GM20000 (cell line): ENCODE measurements around the gene ABCF2.

Experiments used
- DNase-seq: peaks from one replicate; pipeline ENCODE4 v3.0.0; 2012; ENCODE audit warnings: low spot score
- TF ChIP-seq, protein P1 (sequence below): IDR thresholded peaks from 2 replicates; pipeline ENCODE4 v1.5.1; 2012; ENCODE audit warnings: mild to moderate bottlenecking, control low read depth; ENCODE audit errors: extremely low read depth, missing control alignments

The ABCF2 gene

DNA sequence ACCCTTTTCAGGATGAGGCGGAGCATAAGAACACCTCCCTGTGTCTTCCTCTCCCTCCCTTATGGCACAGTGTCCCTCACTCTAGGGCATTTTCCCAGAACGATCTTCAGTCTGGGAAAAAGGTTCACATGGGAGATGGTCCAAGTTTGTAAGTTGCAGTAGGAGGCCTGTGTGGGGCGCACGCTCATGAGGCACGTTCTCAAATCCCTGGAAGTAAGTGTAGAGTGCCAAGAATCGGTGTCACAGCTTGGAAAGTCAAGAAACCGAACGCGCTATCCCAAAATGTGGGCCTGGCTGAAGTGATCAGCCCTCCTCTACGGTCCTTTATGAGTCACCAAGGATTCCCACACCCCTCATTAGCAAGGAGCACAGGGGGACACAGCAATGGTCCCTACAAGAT, 45.4 kb upstream of the ABCF2 start:
- TF ChIP-seq, protein P1, sequence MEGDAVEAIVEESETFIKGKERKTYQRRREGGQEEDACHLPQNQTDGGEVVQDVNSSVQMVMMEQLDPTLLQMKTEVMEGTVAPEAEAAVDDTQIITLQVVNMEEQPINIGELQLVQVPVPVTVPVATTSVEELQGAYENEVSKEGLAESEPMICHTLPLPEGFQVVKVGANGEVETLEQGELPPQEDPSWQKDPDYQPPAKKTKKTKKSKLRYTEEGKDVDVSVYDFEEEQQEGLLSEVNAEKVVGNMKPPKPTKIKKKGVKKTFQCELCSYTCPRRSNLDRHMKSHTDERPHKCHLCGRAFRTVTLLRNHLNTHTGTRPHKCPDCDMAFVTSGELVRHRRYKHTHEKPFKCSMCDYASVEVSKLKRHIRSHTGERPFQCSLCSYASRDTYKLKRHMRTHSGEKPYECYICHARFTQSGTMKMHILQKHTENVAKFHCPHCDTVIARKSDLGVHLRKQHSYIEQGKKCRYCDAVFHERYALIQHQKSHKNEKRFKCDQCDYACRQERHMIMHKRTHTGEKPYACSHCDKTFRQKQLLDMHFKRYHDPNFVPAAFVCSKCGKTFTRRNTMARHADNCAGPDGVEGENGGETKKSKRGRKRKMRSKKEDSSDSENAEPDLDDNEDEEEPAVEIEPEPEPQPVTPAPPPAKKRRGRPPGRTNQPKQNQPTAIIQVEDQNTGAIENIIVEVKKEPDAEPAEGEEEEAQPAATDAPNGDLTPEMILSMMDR: no peak
- DNase-seq: no peak

DNA sequence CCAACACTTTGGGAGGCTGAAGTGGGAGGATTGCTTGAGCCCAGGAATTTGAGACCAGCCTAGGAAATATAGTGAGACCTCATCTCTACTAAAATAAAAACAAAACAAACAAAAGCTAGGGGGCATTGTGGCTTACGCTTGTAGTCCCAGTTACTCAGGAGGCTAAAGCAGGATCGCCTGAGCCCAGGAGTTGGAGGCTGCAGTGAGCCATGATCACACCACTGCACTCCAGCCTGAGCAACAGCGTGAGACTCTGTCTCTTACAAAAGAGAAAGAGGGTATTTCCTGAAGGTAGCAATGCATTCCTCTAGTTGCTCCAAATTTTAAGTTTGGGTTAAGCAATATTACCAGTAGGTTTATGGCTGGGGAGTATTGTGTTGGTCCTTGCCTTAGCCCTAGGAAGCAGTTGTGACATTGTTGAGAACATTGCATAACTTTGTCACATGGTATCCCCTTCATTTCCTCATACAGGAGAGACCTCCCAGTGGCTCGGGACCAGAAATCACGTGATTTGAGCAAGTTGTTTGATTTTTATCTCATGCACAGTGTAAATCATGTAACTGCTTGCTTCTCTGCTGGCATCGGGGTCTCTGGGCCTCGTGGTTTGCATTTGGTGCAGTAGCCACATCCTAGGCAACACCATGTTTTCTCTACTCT, 44.8 kb upstream of the ABCF2 start:
- TF ChIP-seq, protein P1: no peak
- no peak for DNase-seq

- DNase-seq: no peak
- TF ChIP-seq, protein P1: no peak
These were observed 42.5 kb upstream of the ABCF2 start for GRCh38 chr7:151269511-151269910.

- DNase-seq: no peak
- TF ChIP-seq, protein P1: no peak
These were observed 38.4 kb upstream of the ABCF2 start for GRCh38 chr7:151265351-151265931.

DNA sequence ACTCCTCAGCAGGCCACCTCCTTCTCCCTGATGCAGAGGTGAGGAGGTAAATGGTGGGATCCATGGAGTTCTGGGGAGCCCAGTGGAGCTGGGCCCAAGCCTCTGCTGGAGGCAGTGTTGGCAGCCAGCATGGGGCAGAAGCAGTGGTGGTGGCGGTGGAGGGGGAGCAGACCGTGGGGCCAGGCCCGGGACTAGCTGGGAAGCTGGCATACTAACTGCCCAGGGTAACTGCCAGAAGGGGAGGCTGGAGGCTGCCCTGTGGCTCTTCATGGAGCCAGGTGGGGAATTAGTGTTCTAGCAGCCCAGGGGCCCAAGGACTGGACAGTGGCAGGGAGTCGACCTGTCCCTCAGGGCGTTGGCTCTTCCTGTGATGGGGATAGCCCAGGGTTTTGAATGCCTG, 37.6 kb upstream of the ABCF2 start:
- DNase-seq: no peak
- TF ChIP-seq, protein P1: no peak

- DNase-seq: no peak
- TF ChIP-seq, protein P1: no peak
These were observed 34.5 kb upstream of the ABCF2 start for GRCh38 chr7:151261529-151261928.

DNA sequence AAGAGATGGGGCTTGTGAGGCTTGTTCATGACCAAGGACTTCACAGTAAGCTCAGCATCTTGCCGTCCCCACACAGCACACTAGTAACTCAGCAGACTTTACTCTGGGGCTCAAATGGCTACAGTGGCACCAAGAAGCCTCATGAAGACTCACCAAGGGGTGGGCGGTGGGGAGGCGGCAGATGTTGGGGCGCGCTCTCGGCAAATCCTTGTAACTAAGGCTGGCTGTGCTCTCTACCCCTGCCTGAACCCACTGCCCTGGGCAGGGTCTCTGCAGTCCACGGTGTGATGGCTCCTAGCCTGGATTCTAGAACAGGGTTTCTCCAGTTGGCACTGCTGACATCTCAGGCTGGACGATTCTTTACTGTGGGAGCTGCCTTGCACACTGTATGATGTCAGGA, 33.9 kb upstream of the ABCF2 start:
- DNase-seq: no peak
- TF ChIP-seq, protein P1: no peak
